HG03571 (cell line): ENCODE data around the gene SLC5A3.

Experiments
- ATAC-seq: cut with Tn5 transposase; IDR thresholded peaks from one replicate; pipeline ENCODE4 v1.9.1; 2021; ENCODE audit not compliant: unreplicated experiment

SLC5A3 gene

DNA sequence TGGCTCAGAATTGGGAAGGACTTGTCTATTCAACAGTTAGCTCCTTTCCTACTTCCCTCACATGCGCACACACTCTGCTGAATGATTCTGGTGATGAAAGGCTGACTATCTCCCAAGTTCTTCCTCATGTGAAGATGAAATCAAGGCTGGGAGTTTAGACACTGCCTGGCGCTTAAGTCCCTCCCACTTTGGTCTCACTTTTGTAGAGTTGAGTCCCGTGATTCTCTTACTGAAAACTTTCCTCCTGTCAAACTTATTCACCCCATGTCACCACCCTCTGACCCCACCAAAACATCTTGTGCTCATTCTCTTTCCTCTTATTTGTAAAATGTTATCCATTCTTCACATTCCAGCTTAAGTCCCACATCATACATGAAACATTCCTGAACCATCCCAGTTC lies 8.4 kb upstream of the SLC5A3 start:
- no peak for ATAC-seq

DNA sequence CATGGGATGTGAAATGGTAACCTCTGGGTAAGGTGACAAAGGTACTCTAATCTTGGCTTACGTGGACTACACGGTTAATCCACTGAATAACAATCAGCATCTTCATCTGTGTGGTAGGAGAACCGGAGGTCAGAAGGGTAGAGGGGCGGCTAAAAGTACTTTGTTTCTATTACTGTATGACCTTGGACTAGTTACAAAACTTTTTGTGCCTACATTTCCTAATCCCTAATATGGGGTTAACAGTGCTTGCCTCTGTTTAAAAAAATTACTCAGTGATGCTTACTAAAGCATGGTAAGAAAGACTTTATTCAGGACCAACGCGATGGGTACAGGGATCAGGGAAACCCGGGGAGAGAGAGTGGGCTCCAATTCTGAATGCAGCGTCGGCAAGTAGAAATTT lies 1.7 kb upstream of the SLC5A3 start:
- ATAC-seq = no peak

DNA sequence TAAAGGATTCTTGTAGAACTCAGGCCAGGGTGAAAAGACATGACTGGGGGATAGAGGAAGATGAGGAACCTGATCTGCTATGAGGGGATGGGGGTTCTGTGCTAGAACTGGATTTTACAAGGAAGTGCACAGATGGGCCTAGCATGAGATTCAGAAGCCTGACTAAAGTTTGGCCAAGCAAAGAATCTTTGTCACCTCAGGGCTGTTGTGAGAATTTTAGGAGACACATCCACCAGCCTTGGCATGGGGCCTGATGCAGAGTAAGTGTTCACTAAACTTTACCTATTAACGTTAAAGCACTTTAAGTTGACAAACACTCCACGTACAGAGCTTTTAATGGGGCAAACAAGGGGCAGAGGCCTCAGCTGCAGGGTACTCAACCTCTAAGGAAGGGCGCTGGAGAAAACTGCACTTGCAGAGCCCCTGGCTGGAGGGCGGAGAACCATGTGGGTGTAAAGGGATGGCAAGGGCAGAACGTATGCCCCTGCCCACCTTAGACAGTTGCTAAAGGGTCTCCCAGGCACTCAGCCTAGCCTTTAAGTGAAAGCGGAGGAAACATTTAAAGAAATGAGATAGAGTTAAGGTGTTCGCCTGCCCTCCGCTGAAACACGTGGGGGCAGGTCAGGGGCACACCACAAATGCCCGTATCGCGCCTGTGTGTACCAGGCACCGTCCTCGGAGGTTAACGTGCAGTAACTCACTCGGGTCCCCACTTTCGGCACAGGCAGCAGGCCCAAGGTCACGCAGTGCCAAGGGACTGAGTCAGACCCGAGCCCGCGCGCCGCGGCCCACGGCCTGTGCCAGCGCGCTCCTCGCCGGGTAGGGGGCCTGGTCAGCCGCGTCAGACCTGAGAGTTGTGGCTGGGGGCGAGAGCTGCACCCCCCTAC lies 990 bp upstream of the SLC5A3 start:
- peak; percentile 18 for ATAC-seq

DNA sequence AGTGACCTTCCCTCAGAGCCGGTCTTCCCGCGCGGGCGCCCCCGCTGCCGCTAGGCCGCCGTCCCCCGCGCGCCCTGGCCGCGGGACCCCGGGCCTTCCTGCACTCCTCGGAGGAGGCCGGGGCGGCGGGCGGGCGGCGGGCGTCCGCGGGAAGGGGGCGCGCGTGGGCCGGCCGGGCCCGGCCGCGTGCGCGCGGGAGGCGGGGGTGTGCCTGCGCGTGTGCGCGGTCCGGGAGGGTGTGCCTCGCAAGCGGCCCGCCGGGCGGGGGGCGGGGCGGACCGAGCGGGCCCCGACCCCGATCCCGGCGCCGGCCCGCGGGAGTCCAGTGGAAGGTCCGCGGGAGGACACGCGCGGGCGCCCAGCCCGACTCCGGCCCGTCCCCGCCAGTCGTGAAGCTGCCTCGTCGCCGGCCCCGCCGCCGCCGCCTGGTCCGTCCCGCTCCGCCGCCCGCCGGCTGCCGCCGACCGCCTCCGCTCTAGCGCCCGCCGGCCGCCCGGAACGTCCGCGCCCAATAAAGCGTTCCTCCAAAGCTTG lies 438 bp downstream of the SLC5A3 start:
- ATAC-seq = peak; percentile 39

DNA sequence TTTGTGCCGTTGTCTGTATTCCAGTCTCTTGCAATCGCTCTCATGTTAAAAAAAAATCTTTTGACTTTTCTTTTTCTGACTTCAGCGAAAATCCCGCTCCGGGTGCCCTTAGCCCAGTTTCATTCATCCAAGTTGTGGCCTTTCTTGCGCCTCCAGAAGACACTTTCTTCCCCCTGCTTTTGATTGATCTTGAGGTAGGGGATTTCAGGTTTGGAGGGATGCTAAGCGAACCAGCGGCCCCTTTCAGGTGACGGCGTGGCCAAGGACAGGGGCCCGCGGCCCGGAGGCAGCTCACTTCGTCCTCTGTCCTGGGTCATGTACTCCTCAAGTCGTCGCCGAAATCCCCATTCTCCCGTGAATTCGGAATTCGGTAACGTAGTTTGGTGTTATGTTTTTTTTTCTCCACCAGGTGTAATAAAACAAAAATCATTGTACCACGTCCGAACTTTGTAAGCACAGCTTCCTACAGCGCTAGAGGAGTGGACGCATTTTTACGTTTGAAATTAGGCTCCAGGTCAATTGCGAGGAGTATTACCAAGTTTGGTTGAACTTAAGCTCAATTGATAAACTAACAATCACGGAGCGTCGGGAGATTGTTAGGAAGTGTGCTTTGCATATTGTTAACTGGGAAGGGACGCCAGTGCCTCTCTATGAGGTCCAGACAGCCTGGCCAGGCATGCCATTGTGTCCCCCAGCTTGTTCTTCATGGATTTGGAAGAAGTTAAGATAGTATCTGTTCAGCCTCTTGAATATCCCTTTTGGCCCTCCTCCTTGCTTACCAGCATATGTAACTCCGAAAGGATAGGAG lies 1.1 kb downstream of the SLC5A3 start:
- no peak for ATAC-seq

DNA sequence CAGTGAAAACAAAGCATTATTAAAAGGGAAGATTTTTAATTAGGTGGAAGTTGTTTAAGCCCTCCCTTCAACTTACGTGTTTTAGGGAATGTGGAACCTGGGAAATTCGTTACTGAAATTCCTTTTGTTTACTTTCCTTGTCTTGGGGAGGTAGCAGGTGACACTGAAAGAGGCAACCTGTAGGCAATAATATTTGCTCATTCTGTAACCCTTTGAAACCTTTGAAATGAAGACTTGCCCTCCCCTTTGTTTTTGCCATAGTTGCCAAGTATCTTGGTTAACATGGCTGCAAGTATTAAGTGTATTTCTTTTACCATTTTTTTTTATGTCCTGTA lies 1.7 kb downstream of the SLC5A3 start:
- no peak for ATAC-seq

DNA sequence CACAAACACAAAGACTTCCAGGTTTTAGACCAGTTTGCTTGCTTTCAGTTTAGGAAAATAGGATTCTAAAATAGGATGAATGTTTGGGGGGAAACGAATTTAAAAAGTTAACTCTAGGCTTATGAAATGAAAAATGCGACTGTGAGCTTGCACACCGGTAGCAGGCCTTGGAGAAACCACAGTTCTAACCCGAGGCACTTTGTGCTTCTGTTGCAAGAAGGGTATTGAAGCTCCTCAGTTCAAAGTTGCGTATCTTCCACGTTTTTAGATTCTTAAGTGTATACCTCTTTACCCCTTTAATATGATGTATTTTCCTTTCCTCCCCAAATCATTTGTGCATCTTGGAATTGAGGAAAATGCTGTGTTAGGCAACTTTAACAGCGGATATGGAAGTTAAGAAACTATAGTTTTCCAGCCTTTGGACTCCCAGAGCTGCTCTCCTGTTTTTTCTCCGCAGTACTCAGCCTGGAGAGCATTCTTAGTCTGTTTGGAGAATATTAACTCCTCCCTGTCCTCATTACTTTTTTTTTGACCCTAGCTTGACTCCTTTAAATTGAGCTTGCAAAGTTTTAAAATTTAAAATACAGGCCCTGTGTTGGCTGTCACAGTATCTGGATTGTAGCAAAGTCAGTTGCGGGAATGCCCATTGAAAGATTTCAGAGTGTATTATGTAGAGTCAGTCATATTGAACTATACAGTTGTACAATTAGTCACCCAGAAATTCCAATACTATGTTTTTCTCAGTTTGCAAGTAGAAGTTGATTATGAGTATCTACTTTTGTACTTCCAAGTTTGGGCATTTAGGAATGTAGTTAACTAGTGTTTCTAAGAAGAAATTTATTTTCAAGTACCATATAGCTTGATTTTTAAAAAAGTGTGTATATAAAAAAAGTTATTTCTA lies 2.6 kb downstream of the SLC5A3 start:
- ATAC-seq = no peak

DNA sequence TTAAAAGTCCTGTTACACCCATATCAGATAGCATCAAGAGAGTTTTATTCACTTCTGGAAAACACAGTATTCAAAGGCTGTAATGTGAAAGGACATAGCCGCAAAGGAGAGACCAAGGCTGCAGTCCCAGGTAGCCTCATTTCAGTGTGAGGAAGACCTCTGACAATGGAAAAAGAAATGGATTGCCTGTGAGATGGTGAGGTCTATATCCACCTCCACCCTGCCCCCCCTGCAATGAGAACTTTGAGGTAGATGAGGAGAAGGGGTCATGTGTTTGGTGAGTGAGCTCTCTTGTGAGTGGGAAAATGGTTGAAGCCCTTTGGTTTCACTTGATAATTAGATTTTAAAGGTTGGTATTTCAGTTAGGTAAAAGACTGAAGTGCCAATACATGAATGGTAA lies 3.5 kb downstream of the SLC5A3 start:
- no peak for ATAC-seq

DNA sequence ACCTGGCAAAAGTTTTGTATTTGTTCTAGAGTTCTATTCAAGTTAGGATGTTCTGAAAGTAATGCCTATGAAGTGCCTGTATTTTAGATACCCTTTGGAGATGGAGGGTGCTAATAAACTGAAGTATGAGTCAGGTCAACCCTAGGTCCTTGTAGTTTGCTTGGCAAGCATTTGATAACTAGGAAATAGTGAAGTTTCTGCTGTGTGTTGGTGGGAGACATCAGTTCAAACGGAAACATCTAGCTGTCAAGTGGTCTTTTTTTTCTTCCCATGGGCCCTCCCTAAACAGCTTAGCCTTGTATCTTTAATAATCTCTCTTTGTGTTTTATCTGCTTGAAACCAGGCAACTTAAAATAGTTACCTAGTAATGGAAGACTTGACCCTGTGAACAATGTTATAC lies 4.5 kb downstream of the SLC5A3 start:
- ATAC-seq = no peak

DNA sequence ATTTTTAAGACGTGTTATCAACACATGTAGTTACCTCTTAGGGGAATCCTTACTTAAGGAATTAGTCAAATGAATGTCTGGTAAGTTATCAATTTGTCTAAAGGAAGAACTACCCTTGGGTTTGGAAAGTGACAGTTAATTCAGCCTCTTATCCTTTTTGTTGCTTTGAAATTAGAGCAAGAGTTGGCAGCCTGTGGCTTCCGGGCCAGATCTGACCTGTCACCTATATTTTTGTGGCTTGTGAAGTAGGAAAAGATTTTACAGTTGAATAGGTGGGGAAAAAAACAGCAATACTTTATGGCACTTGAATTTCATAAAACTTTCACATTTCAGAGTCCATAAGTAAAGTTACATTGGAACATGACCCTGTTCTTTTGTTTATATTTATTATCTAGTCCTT lies 5.5 kb downstream of the SLC5A3 start:
- no peak for ATAC-seq

DNA sequence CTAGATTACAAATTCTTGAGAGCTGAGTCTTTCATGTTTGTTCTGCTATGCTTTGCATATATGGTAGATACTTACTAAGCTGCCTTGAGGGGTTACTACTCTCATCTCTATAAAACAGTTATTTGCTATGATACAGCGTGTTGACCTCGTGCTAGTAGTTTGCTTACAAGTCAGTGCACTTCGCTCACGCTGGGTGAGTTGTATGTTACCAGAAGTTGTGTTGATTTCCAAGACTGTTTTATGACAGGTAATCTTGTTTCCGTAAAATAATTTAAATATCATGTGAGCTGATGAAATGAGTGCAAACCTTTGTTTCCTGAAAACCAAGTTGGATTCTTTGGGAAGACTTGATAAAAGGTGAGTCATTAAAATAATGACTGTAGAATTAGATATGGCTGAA lies 7.3 kb downstream of the SLC5A3 start:
- no peak for ATAC-seq

DNA sequence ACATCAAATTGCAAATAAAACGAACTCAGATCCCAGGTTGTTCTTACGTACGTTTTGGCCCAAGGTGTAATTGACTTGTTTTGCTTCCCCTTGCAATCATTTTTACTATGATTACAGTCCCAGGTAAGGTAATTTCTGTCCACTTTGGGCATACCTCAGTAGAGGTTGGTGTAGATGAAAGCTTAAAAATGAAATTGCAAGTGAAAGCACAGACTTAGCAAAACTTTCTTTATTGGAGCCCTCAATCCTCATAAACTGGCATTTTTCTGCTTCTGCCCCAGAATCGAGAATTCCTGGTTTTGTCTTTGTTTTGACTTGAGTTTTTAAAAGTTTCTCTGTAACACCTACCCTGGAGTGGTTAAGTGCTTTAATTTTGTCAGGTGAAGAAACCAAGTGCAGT lies 9.4 kb downstream of the SLC5A3 start:
- ATAC-seq = no peak

DNA sequence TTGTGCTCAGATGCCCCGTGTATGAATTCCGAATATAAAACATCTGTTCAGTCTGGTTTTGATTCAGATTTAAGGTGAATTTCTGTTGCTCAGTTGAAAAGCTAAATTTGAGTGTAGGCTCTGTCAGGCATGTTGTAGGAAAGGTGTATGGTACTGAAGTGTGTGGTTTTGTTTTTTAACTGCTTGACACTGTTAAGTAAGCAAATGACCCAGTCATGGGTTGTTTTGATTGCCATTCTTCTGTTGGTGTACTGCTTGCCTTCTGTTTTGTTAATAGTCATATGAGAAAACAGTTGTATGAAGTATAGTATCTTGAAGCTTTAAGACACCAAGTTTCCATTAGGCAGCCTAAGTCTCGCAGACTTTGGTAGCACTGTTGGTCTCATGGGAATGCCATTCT lies 10.0 kb downstream of the SLC5A3 start:
- ATAC-seq = no peak

DNA sequence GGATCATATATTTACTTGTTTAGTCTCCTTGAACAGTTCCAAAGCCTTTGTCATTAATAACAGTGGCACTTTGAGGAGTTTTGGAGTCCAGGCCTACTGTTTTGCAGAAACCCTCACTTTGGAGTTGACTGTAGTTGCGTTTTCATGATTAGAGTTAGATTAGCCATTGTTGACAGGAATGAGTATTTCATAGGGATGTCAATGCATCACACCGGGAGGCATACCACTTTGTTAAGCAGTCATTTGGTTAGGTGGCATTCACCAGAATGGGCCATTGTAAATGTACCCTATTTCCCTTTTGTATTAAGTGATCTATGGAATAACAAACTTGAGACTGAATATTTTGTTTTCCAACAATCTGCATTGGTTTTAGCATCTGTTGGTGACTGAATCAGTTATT lies 11.8 kb downstream of the SLC5A3 start:
- ATAC-seq = no peak

DNA sequence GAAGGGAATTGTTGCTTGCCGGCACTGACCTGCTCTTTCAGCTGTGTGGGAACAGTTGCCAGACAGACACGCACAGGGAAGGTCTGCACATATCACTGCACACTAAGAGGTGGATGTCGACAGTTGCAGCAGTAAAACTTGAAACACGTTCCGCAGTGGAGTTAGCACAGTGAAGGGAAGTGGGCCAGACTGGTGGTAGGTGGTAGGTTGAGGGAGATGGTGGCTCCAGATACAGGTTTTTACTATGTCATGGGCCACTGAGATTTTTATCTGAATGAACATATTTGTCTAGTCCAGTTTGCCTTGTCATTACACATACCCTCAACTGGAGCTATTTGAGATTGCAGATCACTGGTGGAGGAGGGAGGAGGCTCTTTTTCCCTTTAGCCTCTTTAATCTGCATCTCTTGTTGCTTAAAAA lies 13.5 kb downstream of the SLC5A3 start:
- ATAC-seq = no peak

DNA sequence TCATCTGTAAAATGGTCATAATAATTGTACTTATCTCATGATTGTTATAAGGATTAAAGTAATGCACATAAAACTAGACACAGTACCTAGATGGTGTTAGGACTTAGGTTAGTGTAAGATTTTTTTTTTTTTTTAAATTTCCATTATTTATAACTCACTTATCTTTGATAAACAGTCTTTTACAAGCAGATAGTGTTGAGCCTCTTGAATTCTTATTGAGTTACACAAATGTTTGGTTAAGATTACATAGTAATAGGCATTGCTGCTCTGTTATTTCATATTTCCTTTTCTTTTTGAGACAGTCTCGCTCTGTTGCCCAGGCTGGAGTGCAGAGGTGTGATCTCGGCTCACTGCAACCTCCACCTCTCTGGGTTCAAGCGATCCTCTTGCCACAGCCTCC lies 15.4 kb downstream of the SLC5A3 start:
- ATAC-seq = no peak

DNA sequence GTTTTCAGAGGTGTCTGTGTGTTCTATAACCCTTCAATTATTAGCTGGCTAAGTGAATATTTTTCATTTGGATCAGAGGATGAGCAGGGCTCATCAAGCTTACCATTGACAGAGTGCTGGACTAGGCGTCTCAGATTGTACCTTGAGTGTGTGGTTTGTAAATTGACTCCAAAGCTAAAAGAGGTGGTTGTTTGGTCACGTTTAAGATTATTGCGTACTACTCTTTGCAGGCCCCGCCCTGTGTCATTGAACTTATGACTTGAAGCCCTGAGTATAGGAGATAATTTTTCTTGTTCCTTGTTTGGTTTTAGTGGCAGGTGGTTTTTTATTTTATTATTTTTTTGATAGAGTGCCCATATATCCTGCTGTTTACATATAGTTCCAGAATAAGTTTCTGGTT lies 17.7 kb downstream of the SLC5A3 start:
- no peak for ATAC-seq

DNA sequence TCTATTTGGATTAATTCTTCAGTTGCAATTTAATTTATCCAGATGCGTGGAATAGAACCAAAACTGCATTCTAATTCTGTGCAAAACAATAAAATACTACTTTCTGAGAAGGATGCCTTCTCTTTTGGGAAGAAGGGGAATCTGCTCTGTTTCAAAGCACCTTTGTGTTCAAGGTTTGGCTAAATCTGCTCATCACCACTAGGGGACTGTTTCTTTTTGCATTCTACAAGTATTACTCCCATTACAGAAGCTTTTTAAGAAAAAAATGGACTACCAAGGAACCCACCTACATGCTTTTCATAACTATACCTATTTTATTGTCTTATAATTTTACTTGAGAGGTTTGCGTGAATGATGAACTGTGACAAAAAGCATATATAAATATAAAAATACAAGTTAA lies 18.2 kb downstream of the SLC5A3 start:
- ATAC-seq = no peak

DNA sequence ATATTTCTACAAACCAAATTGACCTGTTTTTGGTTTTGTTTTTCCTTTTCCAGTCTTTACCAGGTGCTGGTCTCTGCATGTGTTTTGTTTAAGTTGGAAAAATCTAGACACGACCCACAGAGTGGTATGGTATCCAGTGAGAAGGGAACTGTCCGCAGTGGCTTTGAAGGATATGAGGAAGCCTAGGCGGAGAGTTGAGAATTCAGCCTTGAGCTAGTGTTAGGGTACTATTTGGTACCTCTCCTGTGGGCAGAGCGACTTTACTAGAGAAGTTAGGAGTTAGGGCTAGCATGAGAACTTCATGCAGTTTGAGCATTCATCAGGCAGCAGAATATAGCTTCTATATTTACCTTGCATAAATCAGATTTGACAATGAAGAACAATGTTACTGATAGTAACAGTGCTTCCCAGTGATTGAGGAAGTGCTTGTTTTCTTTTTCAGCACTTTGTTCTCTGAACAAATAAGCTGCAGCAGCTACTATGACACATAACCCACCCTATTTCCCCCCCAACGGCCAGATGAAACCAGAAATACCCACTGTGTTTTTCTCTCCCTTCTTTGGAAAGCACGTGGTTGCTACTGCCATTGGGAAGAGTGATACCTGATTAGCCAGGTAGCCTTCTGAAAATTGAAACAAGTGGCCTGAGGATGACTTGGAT lies 19.0 kb downstream of the SLC5A3 start:
- ATAC-seq = no peak

DNA sequence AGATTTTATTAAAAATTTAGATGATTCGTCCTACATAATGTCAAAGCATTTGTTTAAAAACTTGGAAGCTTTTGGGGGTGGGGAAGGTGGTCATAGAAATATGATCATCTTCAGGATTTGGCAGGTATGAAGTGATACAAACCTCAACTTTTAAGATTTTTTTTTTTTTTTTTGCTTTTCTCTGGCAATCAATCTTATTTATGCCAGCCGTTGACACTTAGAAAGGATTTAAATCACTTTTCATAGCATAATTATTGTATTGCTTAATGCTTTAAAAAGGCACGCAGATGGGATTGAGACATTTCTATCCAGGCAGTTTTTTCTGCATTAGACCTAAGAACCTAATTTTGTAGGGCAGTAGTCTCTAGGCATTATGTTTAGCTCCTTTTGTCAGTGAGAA lies 19.7 kb downstream of the SLC5A3 start:
- ATAC-seq = no peak

DNA sequence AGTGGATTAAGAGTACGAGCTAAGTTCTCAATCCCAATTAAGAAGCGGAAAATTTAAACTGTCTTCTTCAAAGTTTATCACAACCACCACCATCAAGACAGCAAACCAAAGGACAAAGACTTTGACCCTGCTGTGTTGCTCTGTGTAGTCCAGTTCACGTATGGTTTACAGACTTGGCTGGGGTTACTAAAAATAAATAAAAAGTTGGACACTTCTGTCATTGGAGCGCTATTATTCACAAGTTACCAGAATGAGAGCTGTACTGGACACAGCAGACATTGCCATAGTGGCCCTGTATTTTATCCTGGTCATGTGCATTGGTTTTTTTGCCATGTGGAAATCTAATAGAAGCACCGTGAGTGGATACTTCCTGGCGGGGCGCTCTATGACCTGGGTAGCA lies 21.6 kb downstream of the SLC5A3 start:
- no peak for ATAC-seq
